ENCODE measurements around the gene SETD6.

SETD6 gene

GRCh38 chr16:58499092-58499511 lies 16.2 kb upstream of the SETD6 start:
- no peak for FAIRE-seq
- no peak for DNase-seq (ENCODE audit: insufficient read length, low spot score)
- no peak for TF ChIP-seq CTCF (IDR thresholded peaks at IDR 0.05; ENCODE audit: insufficient read depth, missing control alignments)

GRCh38 chr16:58499615-58500351 lies 15.5 kb upstream of the SETD6 start, which contains the start of gene NDRG4:
Gene NDRG4, plus strand, starts transcription at chr16:58500143. Its CDS starts 106 bp downstream, at chr16:58500249.
- DNase-seq (ENCODE audit: insufficient read length, low spot score) (peak; percentile 57), FAIRE-seq (no peak)

GRCh38 chr16:58500430-58501241 lies 14.7 kb upstream of the SETD6 start:
- TF ChIP-seq CTCF (IDR thresholded peaks at IDR 0.05; ENCODE audit: insufficient read depth, missing control alignments): no peak
- FAIRE-seq (no peak), DNase-seq (ENCODE audit: insufficient read length, low spot score) (no peak)

More at GRCh38 chr16:58499615-58500351, 15.5 kb upstream of the SETD6 start, which contains the start of gene NDRG4:
- no peak for TF ChIP-seq CTCF (IDR thresholded peaks at IDR 0.05; ENCODE audit: insufficient read depth, missing control alignments)

- FAIRE-seq (no peak), DNase-seq (ENCODE audit: insufficient read length, low spot score) (no peak)
- no peak for TF ChIP-seq CTCF (IDR thresholded peaks at IDR 0.05; ENCODE audit: insufficient read depth, missing control alignments)
These were observed 13.8 kb upstream of the SETD6 start for GRCh38 chr16:58501242-58502131.

- no peak for TF ChIP-seq CTCF (IDR thresholded peaks at IDR 0.05; ENCODE audit: insufficient read depth, missing control alignments)
- FAIRE-seq (no peak), DNase-seq (ENCODE audit: insufficient read length, low spot score) (no peak)
These were observed 12.9 kb upstream of the SETD6 start for GRCh38 chr16:58502217-58502921.

GRCh38 chr16:58503166-58503862 lies 12.0 kb upstream of the SETD6 start:
- no peak for TF ChIP-seq CTCF (IDR thresholded peaks at IDR 0.05; ENCODE audit: insufficient read depth, missing control alignments)
- no peak for DNase-seq (ENCODE audit: insufficient read length, low spot score)
- no peak for FAIRE-seq

Measured in D721Med (cell line).